Measurements from ENCODE around the gene SSC5D.

GRCh38 chr19:55439052-55439451 lies 49.2 kb upstream of the SSC5D start:
- TF ChIP-seq POLR2A (IDR thresholded peaks at IDR 0.05; ENCODE audit: low read length) = no peak
- TF ChIP-seq GATA1 (IDR thresholded peaks at IDR 0.05; ENCODE audit: low read depth, low read length) = no peak

All from erythroblast (primary cell).